Parathyroid adenoma (tissue), 2 donors: Measurements from ENCODE around the gene HSPA13.
"Not testable (repeated sequence)": the region's sequence is repeated elsewhere in the genome, so short reads cannot be mapped to it uniquely, and the experiment has no call there.

Experiments
- H2AFZ ChIP-seq: fragments of 300-600 bp; sonication (generic); one replicate; pipeline ENCODE4 v1.7.0; 2017; ENCODE audit warnings: antibody characterized with exemption, mild to moderate bottlenecking
- H3K27ac ChIP-seq: fragments of 300-600 bp; sonication (generic); one replicate; pipeline ENCODE4 v1.7.0; 2017
- H3K27me3 ChIP-seq: fragments of 300-600 bp; sonication (generic); one replicate; pipeline ENCODE4 v1.7.0; 2017; ENCODE audit warnings: low read length; ENCODE audit not compliant: control insufficient read depth, insufficient read depth
- H3K36me3 ChIP-seq: fragments of 300-600 bp; sonication (generic); one replicate; pipeline ENCODE4 v1.7.0; 2017; ENCODE audit warnings: low read length; ENCODE audit not compliant: control insufficient read depth, insufficient read depth
- H3K4me1 ChIP-seq: fragments of 300-600 bp; sonication (generic); one replicate; pipeline ENCODE4 v1.7.0; 2017; ENCODE audit warnings: control low read depth
- H3K4me2 ChIP-seq: fragments of 300-600 bp; sonication (generic); one replicate; pipeline ENCODE4 v1.7.0; 2017; ENCODE audit warnings: low read length
- H3K4me3 ChIP-seq: fragments of 300-600 bp; sonication (generic); one replicate; pipeline ENCODE4 v1.7.0; 2017; ENCODE audit warnings: low read depth, low read length
- H3K79me2 ChIP-seq: fragments of 300-600 bp; sonication (generic); one replicate; pipeline ENCODE4 v1.7.0; 2017; ENCODE audit warnings: control low read depth
- H3K9ac ChIP-seq: fragments of 300-600 bp; sonication (generic); one replicate; pipeline ENCODE4 v1.7.0; 2017; ENCODE audit warnings: mild to moderate bottlenecking
- H3K9me3 ChIP-seq: fragments of 300-600 bp; sonication (generic); one replicate; pipeline ENCODE4 v1.7.0; 2017; ENCODE audit warnings: low read length; ENCODE audit not compliant: control insufficient read depth
- CTCF ChIP-seq: fragments of 300-600 bp; sonication (generic); IDR thresholded peaks from one replicate; pipeline ENCODE4 v1.7.0; 2017; ENCODE audit warnings: antibody characterized with exemption, mild to moderate bottlenecking
- donor health status: primary hyperparathyroidism.

The HSPA13 gene

DNA sequence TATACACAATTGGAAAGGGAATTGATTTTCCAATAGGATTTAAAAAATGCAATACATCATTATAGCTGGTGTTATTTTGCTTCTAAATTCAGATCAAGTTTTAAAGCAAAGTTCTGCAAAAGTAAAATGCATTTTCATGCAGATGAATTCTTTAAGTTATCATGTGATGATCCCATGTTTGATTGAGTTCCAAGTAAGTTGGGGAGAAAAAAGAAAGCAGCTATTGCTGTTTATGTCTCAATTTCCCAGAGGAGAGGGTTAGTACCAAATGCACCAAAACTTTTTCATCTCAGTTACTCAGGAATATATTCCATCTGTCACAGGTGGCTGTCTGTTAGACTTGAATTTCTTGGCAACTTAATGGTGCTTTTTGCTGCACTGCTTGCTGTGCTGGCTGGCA, 29.7 kb downstream of the HSPA13 start:
- H3K4me2 ChIP-seq, result no peak overlapping the region
- no peak overlapping the region for H3K9ac ChIP-seq
- H3K9me3 ChIP-seq, result no peaks in the 10 kb centered on the region
- H2AFZ ChIP-seq, result no peak overlapping the region
- no peak for TF ChIP-seq CTCF
- no peak overlapping the region for H3K4me3 ChIP-seq
- H3K79me2 ChIP-seq, result no peaks in the 10 kb centered on the region
- H3K27me3 ChIP-seq, result no peaks in the 10 kb centered on the region
- H3K27ac ChIP-seq, result no peak overlapping the region
- no peaks in the 10 kb centered on the region for H3K4me1 ChIP-seq
- H3K36me3 ChIP-seq, result no peaks in the 10 kb centered on the region

DNA sequence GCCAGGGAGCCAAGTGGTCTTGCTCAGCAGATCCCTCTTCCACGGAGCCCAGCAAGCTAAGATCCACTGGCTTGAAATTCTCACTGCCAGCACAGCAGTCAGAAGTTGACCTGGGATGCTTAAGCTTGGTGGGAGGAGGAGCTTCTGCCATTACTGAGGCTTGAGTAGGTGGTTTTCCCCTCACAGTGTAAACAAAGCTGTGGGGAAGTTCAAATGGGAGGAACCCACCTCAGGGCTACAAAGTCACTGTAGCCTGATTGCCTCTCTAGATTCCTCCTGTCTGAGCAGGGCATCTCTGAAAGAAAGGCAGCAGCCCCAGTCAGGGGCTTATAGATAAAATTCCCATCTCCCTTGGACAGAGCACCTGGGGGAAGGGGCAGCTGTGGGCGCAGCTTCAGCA, 55.6 kb downstream of the HSPA13 start:
- H3K36me3 ChIP-seq, result not testable (repeated sequence)

GRCh38 chr21:14325595-14325994, 57.4 kb downstream of the HSPA13 start:
- Histone ChIP-seq H3K4me3 (no peak overlapping the region), H2AFZ (no peak overlapping the region), H3K27me3 (no peaks in the 10 kb centered on the region), H3K27ac (no peak overlapping the region), H3K36me3 (no peaks in the 10 kb centered on the region), H3K4me2 (no peak overlapping the region), H3K4me1 (no peaks in the 10 kb centered on the region), H3K9me3 (no peaks in the 10 kb centered on the region), H3K9ac (no peak overlapping the region), H3K79me2 (no peaks in the 10 kb centered on the region)
- TF ChIP-seq CTCF, result no peak

More for the DNA sequence above, 55.6 kb downstream of the HSPA13 start:
- H3K4me3 ChIP-seq, H3K27me3 ChIP-seq, H3K9ac ChIP-seq, H3K9me3 ChIP-seq, H3K4me2 ChIP-seq, H2AFZ ChIP-seq, H3K4me1 ChIP-seq, H3K27ac ChIP-seq, H3K79me2 ChIP-seq: not testable (repeated sequence)
